Fibroblast of pulmonary artery (primary cell): ENCODE data around the gene GHR.

Experiments used
- DNase-seq: peaks from one replicate; pipeline ENCODE4 v3.0.0-alpha.2; 2010; ENCODE audit warnings: low read depth
- H3K4me3 ChIP-seq: replicated peaks from 2 replicates; pipeline ENCODE4 v1.5.1; 2011; ENCODE audit warnings: low read depth, mild to moderate bottlenecking, control low read depth, low read length, moderate library complexity
- CTCF ChIP-seq: IDR thresholded peaks from 2 replicates; pipeline ENCODE4 v1.5.1; 2011; ENCODE audit warnings: mild to moderate bottlenecking, control low read depth, low read length, inconsistent platforms; ENCODE audit errors: missing control alignments

Gene GHR

GRCh38 chr5:42392917-42393316 is 30.3 kb upstream of the GHR start:
- no peak for DNase-seq
- H3K4me3 ChIP-seq, result no peak overlapping the region
- no peak for TF ChIP-seq CTCF

DNA sequence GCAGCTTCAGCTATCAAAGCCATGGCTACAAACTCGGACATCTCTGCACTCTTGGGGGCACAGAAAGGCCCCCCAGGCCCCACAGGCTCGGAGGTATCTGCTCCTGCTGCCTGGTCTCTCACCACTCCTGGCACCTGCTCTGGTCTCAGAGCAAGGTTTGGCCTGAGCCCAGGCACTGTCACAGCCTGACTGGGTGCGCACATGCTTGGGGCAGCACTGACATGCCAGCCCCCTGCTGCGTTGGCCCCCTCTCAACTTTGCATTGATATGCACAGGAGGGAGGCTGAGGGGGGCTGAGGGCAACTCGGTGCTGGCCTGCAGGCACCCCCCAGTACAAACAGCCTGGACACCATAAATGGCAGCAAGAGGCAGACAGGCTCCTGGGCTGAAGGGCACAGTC is 27.1 kb upstream of the GHR start:
- no peak for TF ChIP-seq CTCF
- no peak for DNase-seq

DNA sequence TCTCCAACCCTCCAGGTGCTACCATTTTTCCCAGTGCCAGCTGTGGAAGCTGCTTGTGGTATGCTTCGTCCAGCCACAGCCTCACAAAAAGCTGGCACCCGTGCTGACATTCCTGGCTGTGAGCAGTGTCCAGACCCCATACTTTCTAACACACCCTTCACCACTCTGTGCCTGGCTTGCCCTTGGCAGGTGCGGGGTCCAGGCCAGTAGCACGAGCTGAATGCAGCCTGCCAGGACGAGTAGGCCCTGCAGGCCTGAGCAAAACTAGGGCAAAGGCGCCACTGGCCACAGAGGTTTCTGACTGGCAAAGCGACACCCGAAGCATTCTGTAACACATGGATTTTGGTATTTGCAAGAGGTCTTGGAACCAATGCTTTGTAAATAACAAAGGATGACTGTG is 26.0 kb upstream of the GHR start:
- DNase-seq, result no peak
- H3K4me3 ChIP-seq, result no peak overlapping the region
- no peak for TF ChIP-seq CTCF

More for the DNA sequence above, 27.1 kb upstream of the GHR start:
- no peak overlapping the region for H3K4me3 ChIP-seq

DNA sequence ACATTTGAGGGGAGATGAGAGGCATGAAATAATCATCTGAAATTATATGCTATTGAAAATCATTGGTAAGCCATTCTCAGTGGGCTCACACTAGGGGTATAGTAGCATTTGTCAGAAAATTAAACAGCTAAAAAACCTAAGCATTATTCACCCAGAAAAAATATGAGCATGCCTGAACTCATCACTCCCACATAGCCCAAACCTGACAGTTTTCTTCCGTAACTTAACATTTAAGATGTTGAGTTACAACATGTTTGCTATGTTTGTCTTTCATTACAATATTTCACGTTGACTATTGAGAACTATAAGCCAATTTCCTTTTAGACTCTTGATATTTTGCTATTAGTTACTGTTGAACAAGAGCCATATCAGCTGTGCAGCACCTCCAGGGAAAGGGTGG is 23.5 kb upstream of the GHR start:
- TF ChIP-seq CTCF, result no peak

DNA sequence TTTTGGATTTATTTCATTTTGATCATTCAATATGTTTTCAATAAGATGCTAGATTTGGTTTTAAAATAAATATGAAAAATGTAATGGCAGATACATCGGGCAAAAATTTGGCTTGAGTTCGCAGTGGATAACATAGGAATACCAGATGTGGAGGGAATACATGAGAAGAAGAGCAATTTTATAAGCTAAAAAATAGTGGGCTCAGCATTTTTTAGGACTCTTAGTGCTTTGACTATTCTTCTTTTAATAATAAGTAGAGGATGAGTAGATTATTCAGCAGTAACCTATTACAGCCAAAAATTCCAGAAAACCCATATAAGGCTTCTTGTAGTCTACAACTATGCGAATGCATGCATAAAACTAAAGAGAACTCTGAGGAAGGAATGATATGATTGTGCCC is 22.8 kb upstream of the GHR start:
- no peak overlapping the region for H3K4me3 ChIP-seq
- no peak for TF ChIP-seq CTCF
- DNase-seq, result no peak

More for the DNA sequence above, 23.5 kb upstream of the GHR start:
- H3K4me3 ChIP-seq, result no peak overlapping the region
- no peak for DNase-seq

DNA sequence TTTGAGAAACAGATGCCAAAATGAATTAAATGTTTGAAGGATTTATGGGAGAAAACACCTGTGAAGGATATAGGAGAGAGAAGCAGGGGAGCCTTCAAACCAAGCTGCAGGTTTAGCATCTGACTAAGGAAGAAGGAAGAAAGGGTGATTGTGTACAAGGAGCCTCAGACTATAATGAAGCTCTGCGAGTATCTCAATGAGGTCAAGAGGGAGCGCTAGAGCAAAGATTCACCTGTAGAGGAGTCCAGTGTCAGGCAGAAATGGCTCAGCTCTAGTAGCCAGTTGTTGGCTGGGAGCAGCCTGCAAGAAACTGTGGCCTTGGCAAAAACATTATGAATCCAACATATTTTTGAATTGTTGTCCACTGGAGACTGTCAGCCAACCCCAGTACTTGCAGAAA is 20.0 kb upstream of the GHR start:
- no peak for DNase-seq
- no peak overlapping the region for H3K4me3 ChIP-seq
- TF ChIP-seq CTCF, result no peak

GRCh38 chr5:42404366-42404765 is 18.9 kb upstream of the GHR start:
- DNase-seq, result peak; percentile 24
- no peak overlapping the region for H3K4me3 ChIP-seq
- no peak for TF ChIP-seq CTCF
